H1 (cell line): Measurements from ENCODE around the gene STAP2. TPM values are rescaled to one million over a fixed set of nuclear protein-coding genes. Genes with fewer than 3 reads are reported as not detected.

ENCODE experiments used
- BACH1 ChIP-seq: IDR thresholded peaks from 2 replicates; pipeline ENCODE4 v1.6.1; 2012; ENCODE audit warnings: low read length, improper control_type of control experiment
- BCL11A ChIP-seq, 2 experiments: IDR thresholded peaks; one replicate each; pipeline ENCODE4 v1.6.1; 2011; ENCODE audit warnings: low read depth in 2 of 2, low read length in 2 of 2, mild to moderate bottlenecking in 2 of 2
- CHD7 ChIP-seq: fragments of 300-600 bp; sonication (generic); IDR thresholded peaks from 2 replicates; pipeline ENCODE4 v1.7.1; 2012; ENCODE audit warnings: low read length, moderate library complexity, mild to moderate bottlenecking, inconsistent platforms; ENCODE audit not compliant: insufficient replicate concordance
- GTF2F1 ChIP-seq: IDR thresholded peaks from 2 replicates; pipeline ENCODE4 v1.6.1; 2012; ENCODE audit warnings: low read depth, low read length, improper control_type of control experiment, borderline replicate concordance
- NANOG ChIP-seq: IDR thresholded peaks from 2 replicates; pipeline ENCODE4 v1.6.1; 2011; ENCODE audit warnings: low read length, low read depth, mild to moderate bottlenecking, inconsistent platforms; ENCODE audit not compliant: insufficient read depth, poor library complexity, severe bottlenecking
- POU5F1 ChIP-seq: IDR thresholded peaks from 2 replicates; pipeline ENCODE4 v1.6.1; 2011; ENCODE audit warnings: low read depth, mild to moderate bottlenecking, low read length, moderate library complexity
- RAD21 ChIP-seq, 2 experiments: IDR thresholded peaks in 1 of 2; conservative IDR thresholded peaks in 1 of 2; 2 replicates each; pipeline ENCODE4 v1.6.1; 2011; ENCODE audit warnings: low read depth in 2 of 2, low read length in 2 of 2, improper control_type of control experiment in 1 of 2, inconsistent platforms in 1 of 2, mild to moderate bottlenecking in 1 of 2, moderate library complexity in 1 of 2
- RFX5 ChIP-seq: IDR thresholded peaks from 2 replicates; pipeline ENCODE4 v1.6.1; 2011; ENCODE audit warnings: low read depth, low read length, improper control_type of control experiment, borderline replicate concordance
- SAP30 ChIP-seq: fragments of 300-600 bp; sonication (generic); IDR thresholded peaks from 2 replicates; pipeline ENCODE4 v1.7.1; 2012; ENCODE audit warnings: low read length, moderate library complexity, mild to moderate bottlenecking, inconsistent platforms; ENCODE audit not compliant: insufficient read depth, insufficient replicate concordance
- SUZ12 ChIP-seq: fragments of 200-600 bp; sonication (generic); IDR thresholded peaks from 2 replicates; pipeline ENCODE4 v1.6.1; 2012; ENCODE audit warnings: mild to moderate bottlenecking, inconsistent platforms, low read length, moderate library complexity, mixed read lengths
- polyA plus RNA-seq, 7 experiments: library from polyadenylated mRNA; depleted of rRNA in 3 of 7; stranded (reverse) in 5 of 7; unstranded in 2 of 7; fragments of >200 nt in 5 of 7; fragments of 200-250 nt in 2 of 7; gene quantifications; 1 replicate in 5 of 7; 2 replicates in 1 of 7; 4 replicates in 1 of 7; pipeline versions ENCODE4 v1.2.1 to v1.2.3, GENCODE V29; 2011 to 2013; ENCODE audit warnings: missing spikeins in 2 of 7, mixed read lengths in 2 of 7
- total RNA-seq: library from RNA; stranded (reverse); fragmentation: NEBNext Ultra II Directional; extraction: Animal tissue kit (Norgen Biotek cat#: 25700); gene quantifications from 2 replicates; pipeline ENCODE4 v1.2.1, GENCODE V29; 2021
- TF ChIP-seq, protein P1 (sequence below): IDR thresholded peaks from 2 replicates; pipeline ENCODE4 v1.6.1; 2011; ENCODE audit warnings: low read depth, mild to moderate bottlenecking, low read length; ENCODE audit not compliant: insufficient read depth

Gene STAP2
- total and polyA plus RNA-seq, 2 of the 8 experiments (the other 6 are each of a cell fraction or from before 2014, with no cell fraction given), result 15.3 to 37.3 TPM

DNA sequence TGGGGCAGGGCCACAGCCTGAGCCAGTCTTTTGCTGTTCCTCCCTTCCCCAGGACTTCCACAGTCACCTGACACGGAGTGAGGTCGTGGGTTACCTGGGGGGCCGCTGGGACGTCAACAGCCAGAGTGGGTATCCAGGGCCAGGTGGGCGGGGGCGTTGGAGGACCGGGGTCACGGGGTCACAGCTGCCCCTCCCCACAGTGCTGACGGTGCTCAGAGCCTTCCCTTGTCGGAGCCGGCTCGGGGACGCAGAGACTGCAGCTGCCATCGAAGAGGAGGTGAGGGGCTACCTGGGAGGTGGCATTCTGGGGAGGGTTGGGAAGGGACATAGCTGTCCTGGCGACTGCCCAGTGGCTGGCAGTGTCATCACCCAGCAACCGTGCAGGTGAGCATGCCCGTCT, 16.3 kb upstream of the STAP2 start (continued):
- no peak for TF ChIP-seq CHD7
- no peak for TF ChIP-seq BACH1
- no peak for TF ChIP-seq RFX5
- no peak for TF ChIP-seq SUZ12
- no peak for TF ChIP-seq BCL11A (IDR thresholded peaks at IDR 0.05; ENCODE audit: low read depth in 2 of 2, low read length in 2 of 2)
- no peak for TF ChIP-seq POU5F1
- TF ChIP-seq RAD21 (IDR thresholded peaks at IDR 0.05 in 1 of 2, conservative IDR thresholded peaks at IDR 0.05 in 1 of 2; ENCODE audit: low read depth in 2 of 2, low read length in 2 of 2), result no peak
- TF ChIP-seq NANOG, result no peak
- TF ChIP-seq SAP30, result no peak
- no peak for TF ChIP-seq GTF2F1
- TF ChIP-seq, protein P1, sequence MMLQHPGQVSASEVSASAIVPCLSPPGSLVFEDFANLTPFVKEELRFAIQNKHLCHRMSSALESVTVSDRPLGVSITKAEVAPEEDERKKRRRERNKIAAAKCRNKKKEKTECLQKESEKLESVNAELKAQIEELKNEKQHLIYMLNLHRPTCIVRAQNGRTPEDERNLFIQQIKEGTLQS, result no peak
